DOHH2 (cell line): ENCODE results near the gene C20orf204.

ENCODE experiments used
- CTCF ChIP-seq: fragments of 200-600 bp; sonication (generic); IDR thresholded peaks from one replicate; pipeline ENCODE4 v1.5.1; 2014; ENCODE audit warnings: antibody characterized with exemption, mild to moderate bottlenecking, low read depth, low read length; ENCODE audit not compliant: poor library complexity, severe bottlenecking
- EZH2phosphoT487 ChIP-seq: fragments of 200-600 bp; sonication (generic); IDR thresholded peaks from 2 replicates; pipeline ENCODE4 v1.6.1; 2017; ENCODE audit warnings: borderline replicate concordance, mild to moderate bottlenecking, antibody characterized with exemption, low read length, moderate library complexity, mixed read lengths

GRCh38 chr20:64023361-64024140 is 12.4 kb upstream of the C20orf204 start:
- TF ChIP-seq CTCF (no peak), EZH2phosphoT487 (no peak)
